ENCODE results near the gene GPR12. TPM values are rescaled to one million over a fixed set of nuclear protein-coding genes. Genes with fewer than 3 reads are reported as not detected.
"Not testable (repeated sequence)": the region's sequence is repeated elsewhere in the genome, so short reads cannot be mapped to it uniquely, and the experiment has no call there.

The GPR12 gene
- total and polyA plus RNA-seq, 9 donors, result 0.05 to 0.50 (median 0.19) TPM

- no peaks in the 10 kb centered on the region for H3K4me1 ChIP-seq (ENCODE audit: control insufficient read depth, insufficient read depth, low read length)
- no peaks in the 10 kb centered on the region for H3K36me3 ChIP-seq (ENCODE audit: control insufficient read depth, insufficient read depth, low read length)
- H3K27ac ChIP-seq (ENCODE audit: low read length), result no peak overlapping the region
- no peak overlapping the region for H3K4me3 ChIP-seq (ENCODE audit: low read length)
- peaks cover 22% of the 10 kb centered on the region for H3K27me3 ChIP-seq (ENCODE audit: control insufficient read depth, insufficient read depth, low read length)
- WGBS (ENCODE audit: insufficient coverage), result 83% methylated on average over 1 of the region's 2 CpGs
- no peak for DNase-seq
- no peaks in the 10 kb centered on the region for H3K9me3 ChIP-seq (replicated peaks; ENCODE audit: control insufficient read depth, low read depth, low read length)
Observed at GRCh38 chr13:26747706-26748105, 12.9 kb downstream of the GPR12 start.

GRCh38 chr13:26743971-26744370 lies 16.6 kb downstream of the GPR12 start:
- Histone ChIP-seq H3K4me3 (ENCODE audit: low read length) (no peak overlapping the region), H3K4me1 (ENCODE audit: control insufficient read depth, insufficient read depth, low read length) (no peaks in the 10 kb centered on the region), H3K27ac (ENCODE audit: low read length) (no peak overlapping the region), H3K27me3 (ENCODE audit: control insufficient read depth, insufficient read depth, low read length) (peaks cover 36% of the 10 kb centered on the region), H3K9me3 (replicated peaks; ENCODE audit: control insufficient read depth, low read depth, low read length) (no peaks in the 10 kb centered on the region), H3K36me3 (ENCODE audit: control insufficient read depth, insufficient read depth, low read length) (no peaks in the 10 kb centered on the region)
- no peak for DNase-seq
- no CpG with 5 or more reads among the region's 7 CpGs for WGBS (ENCODE audit: insufficient coverage)

GRCh38 chr13:26742691-26743358 lies 17.8 kb downstream of the GPR12 start:
- peaks cover 36% of the 10 kb centered on the region for H3K27me3 ChIP-seq (ENCODE audit: control insufficient read depth, insufficient read depth, low read length)
- 13% methylated on average over 6 of the region's 25 CpGs for WGBS (ENCODE audit: insufficient coverage)

DNA sequence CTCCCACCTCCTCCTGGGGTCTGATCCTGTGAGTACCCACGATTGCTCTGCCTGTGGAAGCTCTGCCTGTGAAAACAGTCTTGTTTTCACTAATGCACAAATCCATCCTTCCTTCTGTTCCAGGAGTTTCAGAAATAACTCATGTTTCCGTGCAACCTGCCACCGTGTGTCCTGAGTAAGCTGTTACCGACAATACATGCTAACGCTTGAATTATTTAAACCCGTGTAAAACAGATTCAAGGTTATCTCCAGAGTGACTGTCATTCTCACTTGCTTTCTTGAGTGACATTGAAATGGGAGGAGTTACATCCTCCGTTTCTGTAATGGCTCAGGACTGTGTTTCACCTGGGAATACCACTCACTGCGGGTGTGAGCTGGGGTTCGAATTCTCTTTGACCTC lies 24.9 kb downstream of the GPR12 start:
- no peaks in the 10 kb centered on the region for H3K36me3 ChIP-seq (ENCODE audit: control insufficient read depth, insufficient read depth, low read length)
- H3K4me1 ChIP-seq (ENCODE audit: control insufficient read depth, insufficient read depth, low read length), result no peaks in the 10 kb centered on the region
- peaks cover 2% of the 10 kb centered on the region for H3K27me3 ChIP-seq (ENCODE audit: control insufficient read depth, insufficient read depth, low read length)
- 67% methylated on average over 4 of the region's 9 CpGs for WGBS (ENCODE audit: insufficient coverage)
- no peaks in the 10 kb centered on the region for H3K9me3 ChIP-seq (replicated peaks; ENCODE audit: control insufficient read depth, low read depth, low read length)
- DNase-seq, result no peak
- H3K27ac ChIP-seq (ENCODE audit: low read length), result no peak overlapping the region
- H3K4me3 ChIP-seq (ENCODE audit: low read length), result no peak overlapping the region

More at GRCh38 chr13:26742691-26743358, 17.8 kb downstream of the GPR12 start:
- no peak overlapping the region for H3K4me3 ChIP-seq (ENCODE audit: low read length)
- no peaks in the 10 kb centered on the region for H3K9me3 ChIP-seq (replicated peaks; ENCODE audit: control insufficient read depth, low read depth, low read length)
- no peak overlapping the region for H3K27ac ChIP-seq (ENCODE audit: low read length)
- H3K36me3 ChIP-seq (ENCODE audit: control insufficient read depth, insufficient read depth, low read length), result no peaks in the 10 kb centered on the region
- H3K4me1 ChIP-seq (ENCODE audit: control insufficient read depth, insufficient read depth, low read length), result no peaks in the 10 kb centered on the region
- DNase-seq, result no peak

DNA sequence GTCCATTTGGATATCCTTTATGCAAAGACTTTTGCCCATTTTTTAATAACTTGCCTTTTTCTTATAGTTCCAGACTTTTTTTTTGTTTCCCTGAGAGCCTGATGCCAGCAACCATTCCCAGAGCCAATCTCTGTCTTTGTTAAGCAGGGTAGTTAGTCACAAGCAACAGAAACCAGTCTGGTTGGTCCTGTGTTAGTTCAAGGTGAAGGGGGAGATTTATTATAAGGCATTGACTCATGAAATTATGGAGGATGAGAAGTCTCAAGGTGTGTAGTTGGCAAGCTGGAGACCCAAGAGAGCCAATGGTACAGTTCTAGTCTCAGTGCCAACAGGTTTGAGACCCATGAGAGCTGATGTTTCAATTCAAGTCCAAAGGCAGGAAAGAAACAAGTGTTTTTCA lies 33.0 kb downstream of the GPR12 start:
- H3K4me3 ChIP-seq (ENCODE audit: low read length), result no peak overlapping the region
- H3K27ac ChIP-seq (ENCODE audit: low read length), result no peak overlapping the region
- no peaks in the 10 kb centered on the region for H3K27me3 ChIP-seq (ENCODE audit: control insufficient read depth, insufficient read depth, low read length)
- H3K4me1 ChIP-seq (ENCODE audit: control insufficient read depth, insufficient read depth, low read length), result no peaks in the 10 kb centered on the region
- DNase-seq, result no peak
- H3K9me3 ChIP-seq (replicated peaks; ENCODE audit: control insufficient read depth, low read depth, low read length), result no peaks in the 10 kb centered on the region
- H3K36me3 ChIP-seq (ENCODE audit: control insufficient read depth, insufficient read depth, low read length), result no peaks in the 10 kb centered on the region

DNA sequence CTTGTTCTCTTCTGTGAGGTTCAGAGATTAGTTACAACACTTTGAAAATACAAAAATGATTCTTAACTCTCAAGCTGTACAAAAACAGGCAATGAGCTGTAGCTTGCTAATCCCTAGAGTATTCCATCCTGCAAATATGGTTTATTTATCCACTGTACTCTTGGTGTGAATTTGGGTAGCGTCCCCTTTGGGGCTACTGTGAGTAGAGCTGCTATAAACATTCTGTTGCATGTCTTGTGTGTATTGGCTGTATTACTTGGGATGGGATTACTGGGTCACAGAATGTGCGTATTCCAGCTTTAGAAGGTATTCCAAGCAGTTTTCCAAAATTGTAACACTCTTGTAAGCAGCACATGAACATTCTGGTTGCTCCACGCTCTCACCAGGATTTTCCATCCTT lies 33.5 kb downstream of the GPR12 start:
- no CpG with 5 or more reads among the region's 3 CpGs for WGBS (ENCODE audit: insufficient coverage)
- no peak overlapping the region for H3K4me3 ChIP-seq (ENCODE audit: low read length)
- no peaks in the 10 kb centered on the region for H3K36me3 ChIP-seq (ENCODE audit: control insufficient read depth, insufficient read depth, low read length)
- no peaks in the 10 kb centered on the region for H3K27me3 ChIP-seq (ENCODE audit: control insufficient read depth, insufficient read depth, low read length)
- H3K4me1 ChIP-seq (ENCODE audit: control insufficient read depth, insufficient read depth, low read length), result no peaks in the 10 kb centered on the region
- H3K9me3 ChIP-seq (replicated peaks; ENCODE audit: control insufficient read depth, low read depth, low read length), result no peaks in the 10 kb centered on the region
- peak; percentile 21 for DNase-seq
- H3K27ac ChIP-seq (ENCODE audit: low read length), result no peak overlapping the region

GRCh38 chr13:26726684-26727083 lies 33.9 kb downstream of the GPR12 start:
- no peak overlapping the region for H3K27ac ChIP-seq (ENCODE audit: low read length)
- DNase-seq, result peak; percentile 49

GRCh38 chr13:26723620-26724019 lies 37.0 kb downstream of the GPR12 start:
- not testable (repeated sequence) for H3K4me1 ChIP-seq (ENCODE audit: control insufficient read depth, insufficient read depth, low read length); H3K4me3 ChIP-seq (ENCODE audit: low read length)

More at GRCh38 chr13:26726684-26727083, 33.9 kb downstream of the GPR12 start:
- no peaks in the 10 kb centered on the region for H3K36me3 ChIP-seq (ENCODE audit: control insufficient read depth, insufficient read depth, low read length)
- H3K9me3 ChIP-seq (replicated peaks; ENCODE audit: control insufficient read depth, low read depth, low read length), result no peaks in the 10 kb centered on the region
- no peak overlapping the region for H3K4me3 ChIP-seq (ENCODE audit: low read length)
- 80% methylated on average over 1 of the region's 8 CpGs for WGBS (ENCODE audit: insufficient coverage)
- no peaks in the 10 kb centered on the region for H3K27me3 ChIP-seq (ENCODE audit: control insufficient read depth, insufficient read depth, low read length)
- no peaks in the 10 kb centered on the region for H3K4me1 ChIP-seq (ENCODE audit: control insufficient read depth, insufficient read depth, low read length)

GRCh38 chr13:26722321-26722720 lies 38.3 kb downstream of the GPR12 start:
- no peak for DNase-seq
- Histone ChIP-seq H3K27me3 (ENCODE audit: control insufficient read depth, insufficient read depth, low read length) (no peaks in the 10 kb centered on the region), H3K27ac (ENCODE audit: low read length) (no peak overlapping the region), H3K4me3 (ENCODE audit: low read length) (no peak overlapping the region), H3K4me1 (ENCODE audit: control insufficient read depth, insufficient read depth, low read length) (no peaks in the 10 kb centered on the region), H3K36me3 (ENCODE audit: control insufficient read depth, insufficient read depth, low read length) (no peaks in the 10 kb centered on the region), H3K9me3 (replicated peaks; ENCODE audit: control insufficient read depth, low read depth, low read length) (no peaks in the 10 kb centered on the region)
- WGBS (ENCODE audit: insufficient coverage), result 100% methylated on average over 1 of the region's 5 CpGs

More at GRCh38 chr13:26723620-26724019, 37.0 kb downstream of the GPR12 start:
- not testable (repeated sequence) for H3K27ac ChIP-seq (ENCODE audit: low read length); DNase-seq; H3K9me3 ChIP-seq (replicated peaks; ENCODE audit: control insufficient read depth, low read depth, low read length); H3K36me3 ChIP-seq (ENCODE audit: control insufficient read depth, insufficient read depth, low read length); H3K27me3 ChIP-seq (ENCODE audit: control insufficient read depth, insufficient read depth, low read length)
- WGBS (ENCODE audit: insufficient coverage), result 89% methylated on average over 3 of the region's 31 CpGs

- Histone ChIP-seq H3K9me3 (replicated peaks; ENCODE audit: control insufficient read depth, low read depth, low read length) (no peaks in the 10 kb centered on the region), H3K36me3 (ENCODE audit: control insufficient read depth, insufficient read depth, low read length) (no peaks in the 10 kb centered on the region), H3K27ac (ENCODE audit: low read length) (no peak overlapping the region), H3K27me3 (ENCODE audit: control insufficient read depth, insufficient read depth, low read length) (no peaks in the 10 kb centered on the region), H3K4me1 (ENCODE audit: control insufficient read depth, insufficient read depth, low read length) (no peaks in the 10 kb centered on the region), H3K4me3 (ENCODE audit: low read length) (no peak overlapping the region)
- peak; percentile 31 for DNase-seq
- 76% methylated on average over 21 of the region's 26 CpGs for WGBS (ENCODE audit: insufficient coverage)
Observed at GRCh38 chr13:26721251-26722121, 39.1 kb downstream of the GPR12 start.

Data from muscle of leg (tissue), 11 donors.